Activated T-helper 2 cell treated with anti-CD3 and anti-CD28 coated beads, Interferon-gamma antibody, Interleukin-2, Interleukin-4, amounts not matched to agents 10 μg/mL and 5 μg/mL and 100 μg/mL, durations not matched to agents 14 hours and 24 hours and 36 hours (primary cell): ENCODE results near the gene NYAP2. TPM values are rescaled to one million over a fixed set of nuclear protein-coding genes. Genes with fewer than 3 reads are reported as not detected.

ENCODE experiments used
- DNase-seq: peaks from one replicate; pipeline ENCODE4 v3.0.0; 2021; ENCODE audit warnings: low spot score
- H3K27ac Mint-ChIP-seq: one replicate; pipeline ENCODE4 v1.8.0; 2021; ENCODE audit warnings: mixed read lengths
- H3K27me3 Mint-ChIP-seq: one replicate; pipeline ENCODE4 v1.8.0; 2021; ENCODE audit warnings: low read depth, mixed read lengths
- H3K36me3 Mint-ChIP-seq: one replicate; pipeline ENCODE4 v1.8.0; 2021; ENCODE audit warnings: low read depth, mixed read lengths
- H3K4me1 Mint-ChIP-seq: one replicate; pipeline ENCODE4 v1.8.0; 2021; ENCODE audit warnings: low read depth, mixed read lengths
- H3K4me3 Mint-ChIP-seq: one replicate; pipeline ENCODE4 v1.8.0; 2021; ENCODE audit warnings: low read depth, mild to moderate bottlenecking, moderate library complexity, mixed read lengths
- H3K9me3 Mint-ChIP-seq: one replicate; pipeline ENCODE4 v1.8.0; 2021; ENCODE audit warnings: mixed read lengths
- intact Hi-C: fragments of 100-400 bp; cut with micrococcal nuclease; formaldehyde crosslinking; loops from one replicate; pipeline ENCODE4 v1.15.1; 2023
- total RNA-seq: library from RNA; stranded (reverse); gene quantifications from 2 replicates; pipeline ENCODE4 v1.2.3, GENCODE V29; 2022

The NYAP2 gene
- total RNA-seq, 1 donor from 2014 or later = not detected

DNA sequence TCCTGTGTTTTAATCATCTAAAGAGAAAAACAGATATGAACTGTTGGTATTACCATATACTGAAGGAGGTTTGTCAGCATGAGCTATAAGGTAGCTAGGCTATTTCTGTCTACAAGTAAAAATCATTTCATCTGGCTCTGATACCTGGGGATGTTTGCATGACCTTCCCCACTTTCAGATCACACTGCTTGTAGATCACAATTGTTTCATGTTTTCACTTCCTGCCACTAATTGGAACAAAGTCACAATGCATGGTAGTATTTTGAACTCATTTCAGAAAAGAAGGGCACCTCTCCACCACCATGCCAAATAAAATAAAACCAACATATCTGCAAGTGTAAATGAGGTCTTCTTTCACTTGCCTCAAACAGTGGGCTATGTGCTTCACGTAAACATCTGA lies 37.8 kb downstream of the NYAP2 start:
- no peaks in the 10 kb centered on the region for H3K27me3 Mint-ChIP-seq
- H3K4me3 Mint-ChIP-seq = no peak overlapping the region
- no peaks in the 10 kb centered on the region for H3K9me3 Mint-ChIP-seq

GRCh38 chr2:225438248-225438647 lies 38.7 kb downstream of the NYAP2 start:
- no peak overlapping the region for H3K27ac Mint-ChIP-seq
- H3K4me1 Mint-ChIP-seq = no peaks in the 10 kb centered on the region
- no peaks in the 10 kb centered on the region for H3K36me3 Mint-ChIP-seq
- H3K4me3 Mint-ChIP-seq = no peak overlapping the region
- H3K27me3 Mint-ChIP-seq = no peaks in the 10 kb centered on the region
- DNase-seq = no peak
- intact Hi-C loops = no loop called here
- no peaks in the 10 kb centered on the region for H3K9me3 Mint-ChIP-seq

More for the DNA sequence above, 37.8 kb downstream of the NYAP2 start:
- intact Hi-C loops = no loop called here
- H3K36me3 Mint-ChIP-seq = no peaks in the 10 kb centered on the region
- H3K27ac Mint-ChIP-seq = no peak overlapping the region
- H3K4me1 Mint-ChIP-seq = no peaks in the 10 kb centered on the region
- DNase-seq = no peak

DNA sequence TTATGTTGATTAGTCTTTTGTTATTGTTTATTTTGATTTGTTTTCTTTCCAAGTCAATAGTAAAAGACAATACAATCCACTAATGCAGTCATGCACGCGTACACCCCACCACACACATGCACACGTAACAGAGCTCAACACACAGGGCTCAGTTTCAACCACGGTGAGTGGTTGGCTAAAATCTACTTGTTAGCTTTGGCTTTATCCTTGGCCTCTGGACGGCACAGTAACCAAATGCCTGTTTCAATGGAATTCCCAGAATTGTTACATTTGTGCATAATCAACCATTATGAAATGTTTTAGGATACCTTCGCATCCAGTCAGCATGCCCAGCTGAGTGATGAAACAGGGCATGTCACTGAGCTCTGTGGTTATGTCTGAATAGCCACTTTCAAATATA lies 53.2 kb downstream of the NYAP2 start:
- intact Hi-C loops = no loop called here
- Mint-ChIP-seq H3K27me3 (peaks cover 7% of the 10 kb centered on the region), H3K9me3 (no peaks in the 10 kb centered on the region), H3K27ac (no peak overlapping the region), H3K4me3 (no peak overlapping the region), H3K4me1 (no peaks in the 10 kb centered on the region), H3K36me3 (no peaks in the 10 kb centered on the region)
- DNase-seq = no peak

GRCh38 chr2:225454412-225454811 lies 54.9 kb downstream of the NYAP2 start:
- Mint-ChIP-seq H3K4me3 (no peak overlapping the region), H3K27me3 (peaks cover 3% of the 10 kb centered on the region), H3K27ac (no peak overlapping the region), H3K4me1 (no peaks in the 10 kb centered on the region), H3K36me3 (no peaks in the 10 kb centered on the region), H3K9me3 (no peaks in the 10 kb centered on the region)
- no peak for DNase-seq
- intact Hi-C loops = no loop called here

DNA sequence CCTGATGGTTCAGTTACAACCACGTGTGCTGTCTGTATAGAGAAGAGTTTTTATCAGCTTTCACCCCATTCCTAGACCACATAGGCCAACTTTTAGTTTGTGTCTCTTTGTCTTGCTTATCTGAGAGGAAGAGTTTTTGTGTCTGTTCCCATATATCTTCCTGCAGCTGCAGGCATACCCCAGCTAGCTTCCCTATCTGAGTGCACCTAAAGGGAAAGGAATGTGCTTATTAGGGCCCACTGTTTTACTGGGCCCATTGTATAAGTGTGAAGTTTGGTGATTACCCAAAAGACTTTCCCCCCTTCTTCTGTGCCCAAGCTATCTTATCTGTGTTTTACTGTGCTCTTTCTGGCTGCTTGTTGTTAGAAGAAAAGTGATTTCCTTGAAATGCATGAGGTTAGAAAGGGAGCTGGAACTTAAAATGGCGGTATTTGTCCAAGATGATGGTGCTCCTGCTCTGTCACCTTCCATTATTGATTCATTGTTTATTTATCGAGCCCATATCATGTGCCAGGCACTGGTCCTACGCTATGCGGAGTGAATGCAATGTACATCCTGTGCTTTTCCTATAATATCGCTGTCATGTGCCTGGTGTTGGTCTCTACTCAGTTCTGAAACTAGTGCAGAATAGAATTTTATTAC lies 57.2 kb downstream of the NYAP2 start:
- no peaks in the 10 kb centered on the region for H3K4me1 Mint-ChIP-seq
- no peaks in the 10 kb centered on the region for H3K36me3 Mint-ChIP-seq
- intact Hi-C loops = no loop called here
- H3K9me3 Mint-ChIP-seq = no peaks in the 10 kb centered on the region
- H3K27ac Mint-ChIP-seq = no peak overlapping the region
- no peak overlapping the region for H3K4me3 Mint-ChIP-seq
- H3K27me3 Mint-ChIP-seq = peaks cover 12% of the 10 kb centered on the region
- DNase-seq = no peak

DNA sequence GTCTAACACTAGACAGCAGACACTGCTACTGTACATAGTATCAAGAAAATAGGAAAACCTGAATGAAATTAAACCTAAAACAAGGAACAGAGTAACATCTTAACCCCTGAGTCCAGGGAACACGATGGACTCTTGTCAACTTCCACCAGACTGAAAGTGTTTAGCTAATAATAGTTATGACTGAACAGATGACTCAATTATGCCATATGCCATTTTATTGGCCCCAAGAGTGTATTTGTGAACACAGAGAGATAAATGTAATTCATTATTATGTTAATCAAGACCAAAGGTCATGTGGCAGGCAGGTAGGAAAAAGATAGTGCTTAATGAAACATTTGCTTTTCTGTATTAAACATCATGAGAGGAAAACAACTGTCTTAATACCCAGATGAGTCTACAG lies 58.0 kb downstream of the NYAP2 start:
- Mint-ChIP-seq H3K27me3 (peaks cover 16% of the 10 kb centered on the region), H3K36me3 (no peaks in the 10 kb centered on the region), H3K4me1 (no peaks in the 10 kb centered on the region), H3K9me3 (no peaks in the 10 kb centered on the region), H3K4me3 (no peak overlapping the region), H3K27ac (no peak overlapping the region)
- no peak for DNase-seq
- intact Hi-C loops = no loop called here

DNA sequence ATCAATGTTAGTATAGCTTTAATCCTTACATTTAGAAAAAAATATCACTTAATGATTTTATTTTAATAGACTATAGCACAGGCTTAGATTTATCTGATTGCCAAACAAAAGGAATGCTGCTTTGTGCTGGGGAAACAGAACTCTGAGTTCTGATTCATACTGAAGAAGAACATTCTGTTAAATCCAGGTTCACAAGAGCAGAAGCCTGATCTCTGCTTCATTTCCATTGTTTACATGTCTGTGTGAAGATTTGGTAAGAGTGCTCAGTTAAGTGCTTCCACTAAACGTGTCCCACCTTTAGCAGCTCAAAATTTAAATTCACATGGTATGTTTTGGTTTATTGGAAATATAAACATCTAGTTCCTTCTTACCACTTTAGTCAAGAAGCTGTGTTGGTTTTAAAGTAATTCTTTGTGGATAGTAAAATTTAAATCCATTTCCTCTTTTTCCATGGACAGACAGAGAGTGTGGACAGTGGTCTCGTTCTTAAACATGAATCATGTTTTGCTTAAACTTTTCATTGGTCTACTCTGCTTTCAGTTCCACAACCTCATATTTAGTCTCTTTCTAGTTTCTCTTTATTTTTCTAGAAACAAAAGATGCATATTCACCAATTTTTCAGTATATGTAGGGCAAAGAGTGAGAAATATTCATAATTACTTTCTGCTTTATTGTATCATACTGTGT lies 59.1 kb downstream of the NYAP2 start:
- Mint-ChIP-seq H3K9me3 (no peaks in the 10 kb centered on the region), H3K4me1 (no peaks in the 10 kb centered on the region), H3K27me3 (peaks cover 16% of the 10 kb centered on the region), H3K4me3 (no peak overlapping the region), H3K36me3 (no peaks in the 10 kb centered on the region), H3K27ac (no peak overlapping the region)
- no peak for DNase-seq
- intact Hi-C loops = no loop called here

DNA sequence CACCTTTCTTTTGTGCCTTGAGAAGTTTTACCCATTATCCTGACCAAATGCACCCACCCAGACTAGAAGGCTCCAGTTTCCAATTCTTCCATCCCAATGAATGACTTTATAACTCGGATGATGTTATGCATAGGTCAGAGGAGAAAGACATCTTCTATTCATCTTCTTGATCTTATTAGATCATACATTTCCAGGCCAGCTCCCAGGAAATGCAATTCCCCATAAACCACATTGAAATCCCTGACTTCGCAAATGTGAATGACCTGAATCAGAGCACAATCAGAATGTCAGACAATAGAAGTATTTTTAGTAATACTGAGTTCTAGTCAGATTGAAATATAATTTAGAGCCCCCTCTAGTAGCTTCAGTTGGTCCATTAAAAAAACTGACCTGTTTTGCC lies 62.9 kb downstream of the NYAP2 start:
- no peak overlapping the region for H3K4me3 Mint-ChIP-seq
- H3K27me3 Mint-ChIP-seq = peaks cover 13% of the 10 kb centered on the region
- H3K4me1 Mint-ChIP-seq = peaks cover 12% of the 10 kb centered on the region
- no peaks in the 10 kb centered on the region for H3K9me3 Mint-ChIP-seq
- intact Hi-C loops = no loop called here
- no peak overlapping the region for H3K27ac Mint-ChIP-seq
- no peak for DNase-seq
- no peaks in the 10 kb centered on the region for H3K36me3 Mint-ChIP-seq

- no peak for DNase-seq
- Mint-ChIP-seq H3K36me3 (no peaks in the 10 kb centered on the region), H3K27me3 (peaks cover 13% of the 10 kb centered on the region), H3K27ac (no peak overlapping the region), H3K4me3 (no peak overlapping the region), H3K9me3 (no peaks in the 10 kb centered on the region), H3K4me1 (peaks cover 12% of the 10 kb centered on the region)
- intact Hi-C loops = no loop called here
Measured at GRCh38 chr2:225462945-225463344, 63.4 kb downstream of the NYAP2 start.

GRCh38 chr2:225463449-225463848 lies 63.9 kb downstream of the NYAP2 start:
- Mint-ChIP-seq H3K4me1 (peaks cover 12% of the 10 kb centered on the region), H3K27ac (no peak overlapping the region), H3K4me3 (no peak overlapping the region), H3K36me3 (no peaks in the 10 kb centered on the region), H3K27me3 (peaks cover 13% of the 10 kb centered on the region), H3K9me3 (no peaks in the 10 kb centered on the region)
- intact Hi-C loops = no loop called here
- no peak for DNase-seq

DNA sequence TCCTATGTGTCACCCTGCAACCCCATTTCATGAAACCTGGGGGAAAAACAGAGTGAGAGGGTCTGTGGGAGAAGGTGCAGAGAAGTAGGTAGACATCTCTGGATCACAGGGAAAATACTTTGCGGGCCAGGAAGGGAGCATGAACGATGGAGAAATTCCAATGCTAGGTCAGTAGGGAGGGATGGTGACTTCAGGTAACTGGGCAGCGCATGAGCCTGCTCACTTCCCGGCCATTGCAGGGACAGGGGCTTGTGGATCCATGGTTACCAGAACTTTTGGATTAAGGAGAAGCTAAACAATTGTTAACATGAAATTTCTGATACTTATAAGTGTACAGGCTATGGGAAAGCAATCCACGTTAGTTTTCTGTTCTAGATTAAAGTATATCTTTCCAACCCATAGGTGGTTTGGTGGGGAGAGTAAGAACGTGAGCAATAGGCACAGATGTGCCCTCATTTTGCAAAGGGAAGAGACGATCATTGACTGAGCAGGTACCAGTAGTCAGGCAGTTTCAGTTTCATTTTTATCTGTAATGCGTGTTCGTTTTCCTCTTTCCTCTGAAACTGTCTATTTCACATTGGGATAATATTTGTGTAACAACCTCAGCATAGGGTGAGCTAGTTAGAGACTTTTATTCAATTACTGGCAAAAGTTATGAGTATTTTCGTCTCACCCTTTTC lies 65.0 kb downstream of the NYAP2 start:
- no peak for DNase-seq

GRCh38 chr2:225465827-225466226 lies 66.3 kb downstream of the NYAP2 start:
- no peak for DNase-seq
- no peak overlapping the region for H3K27ac Mint-ChIP-seq
- no peak overlapping the region for H3K4me3 Mint-ChIP-seq
- no peaks in the 10 kb centered on the region for H3K9me3 Mint-ChIP-seq
- peaks cover 9% of the 10 kb centered on the region for H3K27me3 Mint-ChIP-seq
- intact Hi-C loops = no loop called here
- H3K4me1 Mint-ChIP-seq = peaks cover 12% of the 10 kb centered on the region
- H3K36me3 Mint-ChIP-seq = no peaks in the 10 kb centered on the region

More for the DNA sequence above, 65.0 kb downstream of the NYAP2 start:
- H3K27ac Mint-ChIP-seq = no peak overlapping the region
- no peaks in the 10 kb centered on the region for H3K9me3 Mint-ChIP-seq
- H3K27me3 Mint-ChIP-seq = peaks cover 13% of the 10 kb centered on the region
- H3K4me3 Mint-ChIP-seq = peak overlapping the region; percentile 65
- peaks cover 12% of the 10 kb centered on the region for H3K4me1 Mint-ChIP-seq
- intact Hi-C loops = no loop called here
- H3K36me3 Mint-ChIP-seq = no peaks in the 10 kb centered on the region

DNA sequence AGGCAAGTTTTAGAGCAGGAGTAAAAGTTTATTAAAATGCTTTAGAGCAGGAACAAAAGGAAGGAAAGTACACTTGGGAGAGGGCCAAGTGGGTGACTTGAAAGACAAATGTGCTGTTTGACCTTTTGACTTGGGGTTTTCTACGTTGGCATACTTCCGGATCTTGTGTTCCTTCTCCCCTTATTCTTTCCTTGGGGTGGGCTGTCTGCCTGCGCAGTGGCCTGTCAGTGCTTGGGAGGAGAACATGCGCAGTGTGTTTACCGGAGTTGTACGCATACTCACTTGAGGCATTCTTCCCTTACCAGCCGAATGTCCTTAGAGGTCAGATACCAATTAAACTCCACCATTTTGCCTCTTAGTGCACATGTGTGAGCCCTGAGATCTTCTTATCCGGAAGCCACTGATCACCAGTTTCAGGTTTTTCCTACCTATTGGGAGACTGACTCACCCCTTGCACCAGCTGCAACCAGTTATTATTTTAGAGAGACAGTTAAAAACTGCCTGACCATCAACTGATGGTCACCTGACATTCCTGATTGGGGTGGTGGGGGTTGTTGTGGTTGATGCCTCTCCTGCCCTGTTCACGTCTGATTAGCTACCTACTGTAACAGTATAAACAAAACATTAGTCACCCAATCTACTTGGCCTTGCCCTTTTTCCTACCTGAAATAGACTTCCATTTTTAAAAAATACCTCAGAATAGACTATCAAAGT lies 67.5 kb downstream of the NYAP2 start:
- Mint-ChIP-seq H3K27me3 (peaks cover 4% of the 10 kb centered on the region), H3K36me3 (no peaks in the 10 kb centered on the region), H3K9me3 (no peaks in the 10 kb centered on the region), H3K4me3 (no peak overlapping the region), H3K27ac (no peak overlapping the region), H3K4me1 (peaks cover 12% of the 10 kb centered on the region)
- no peak for DNase-seq
- intact Hi-C loops = no loop called here
